Activated naive CD4-positive, alpha-beta T cell treated with anti-CD3 and anti-CD28 coated beads, Interleukin-2, amount 10 ng/mL, durations not matched to agents 7 days and 5 days (primary cell): ENCODE results near the gene IARS2.
"Not testable (repeated sequence)": the region's sequence is repeated elsewhere in the genome, so short reads cannot be mapped to it uniquely, and the experiment has no call there.

Experiments
- CTCF ChIA-PET: fragments of 350-600 bp; sonication (Branson Sonifier 250); formaldehyde crosslinking; loops from one replicate; lab custom pipeline; 2021; ENCODE audit warnings: antibody characterized with exemption; lab: Charles Lee
- DNase-seq: peaks from one replicate; pipeline ENCODE4 v3.0.0-alpha.2; 2020
- H3K27ac Mint-ChIP-seq: one replicate; pipeline ENCODE4 v1.8.0; 2021; ENCODE audit warnings: mild to moderate bottlenecking, moderate library complexity, mixed read lengths
- H3K27me3 Mint-ChIP-seq: one replicate; pipeline ENCODE4 v1.8.0; 2021; ENCODE audit warnings: mild to moderate bottlenecking, mixed read lengths
- H3K36me3 Mint-ChIP-seq: one replicate; pipeline ENCODE4 v1.8.0; 2021; ENCODE audit warnings: mixed read lengths
- H3K4me1 Mint-ChIP-seq: one replicate; pipeline ENCODE4 v1.8.0; 2021; ENCODE audit warnings: mixed read lengths
- H3K4me3 Mint-ChIP-seq: one replicate; pipeline ENCODE4 v1.8.0; 2021; ENCODE audit warnings: mild to moderate bottlenecking, moderate library complexity, mixed read lengths
- H3K9me3 Mint-ChIP-seq: one replicate; pipeline ENCODE4 v1.8.0; 2021; ENCODE audit warnings: mixed read lengths

Gene IARS2

DNA sequence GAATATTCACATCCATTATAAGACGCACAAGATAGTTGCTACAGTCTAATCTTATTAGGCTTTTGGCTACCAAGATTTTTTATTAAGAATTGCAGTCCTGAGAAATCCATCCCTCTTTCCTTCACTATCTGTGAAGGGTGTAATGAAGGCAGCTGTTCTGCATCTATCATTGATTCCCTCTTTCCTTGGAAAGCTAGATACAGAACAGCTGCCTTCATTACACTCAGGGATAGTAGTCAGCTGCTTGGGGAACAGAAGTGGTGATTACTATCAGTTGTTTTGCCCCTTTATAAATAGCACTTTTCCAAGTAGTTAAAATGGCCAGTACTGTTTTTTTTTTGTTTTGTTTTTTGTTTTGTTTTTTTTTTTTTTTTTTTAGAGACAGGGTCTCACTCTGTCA is 70.2 kb downstream of the IARS2 start:
- Mint-ChIP-seq H3K4me1 (peaks cover 2% of the 10 kb centered on the region), H3K9me3 (no peaks in the 10 kb centered on the region), H3K4me3 (no peak overlapping the region), H3K27ac (no peak overlapping the region), H3K27me3 (no peaks in the 10 kb centered on the region), H3K36me3 (peaks cover 40% of the 10 kb centered on the region)
- DNase-seq: no peak
- CTCF ChIA-PET: no interaction called here

DNA sequence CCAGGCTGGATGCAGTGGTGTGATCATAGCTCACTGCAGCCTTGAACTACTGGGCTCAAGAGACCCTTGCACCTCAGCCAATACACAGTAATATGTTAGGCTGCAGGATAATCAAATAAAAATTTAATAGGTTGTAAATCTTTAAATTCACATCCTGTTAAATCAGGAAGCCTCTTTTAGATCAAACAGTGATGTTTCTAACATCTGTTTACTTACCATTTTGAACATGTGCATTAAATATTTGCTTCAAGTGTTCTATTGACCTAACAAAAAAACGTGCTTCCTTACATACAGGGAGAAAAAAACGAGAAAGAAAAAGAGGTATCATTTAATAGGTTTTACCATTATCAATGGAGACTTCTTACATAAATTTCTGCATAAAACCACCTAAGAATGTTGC is 70.6 kb downstream of the IARS2 start:
- H3K4me3 Mint-ChIP-seq: no peak overlapping the region
- no peaks in the 10 kb centered on the region for H3K9me3 Mint-ChIP-seq
- CTCF ChIA-PET: no interaction called here
- no peak overlapping the region for H3K27ac Mint-ChIP-seq
- H3K4me1 Mint-ChIP-seq: peaks cover 2% of the 10 kb centered on the region
- no peaks in the 10 kb centered on the region for H3K27me3 Mint-ChIP-seq
- no peak for DNase-seq
- peaks cover 44% of the 10 kb centered on the region for H3K36me3 Mint-ChIP-seq

GRCh38 chr1:220166853-220167252 is 72.9 kb downstream of the IARS2 start:
- Mint-ChIP-seq H3K4me3 (no peak overlapping the region), H3K27me3 (no peaks in the 10 kb centered on the region), H3K9me3 (peaks cover 2% of the 10 kb centered on the region), H3K36me3 (peaks cover 48% of the 10 kb centered on the region), H3K27ac (no peak overlapping the region), H3K4me1 (no peaks in the 10 kb centered on the region)
- DNase-seq: no peak
- CTCF ChIA-PET: interaction anchor here (0.6 kb wide), 1 partner anchor 22 kb away, joined by 3 read pairs; no protein-coding TSS in a partner anchor

DNA sequence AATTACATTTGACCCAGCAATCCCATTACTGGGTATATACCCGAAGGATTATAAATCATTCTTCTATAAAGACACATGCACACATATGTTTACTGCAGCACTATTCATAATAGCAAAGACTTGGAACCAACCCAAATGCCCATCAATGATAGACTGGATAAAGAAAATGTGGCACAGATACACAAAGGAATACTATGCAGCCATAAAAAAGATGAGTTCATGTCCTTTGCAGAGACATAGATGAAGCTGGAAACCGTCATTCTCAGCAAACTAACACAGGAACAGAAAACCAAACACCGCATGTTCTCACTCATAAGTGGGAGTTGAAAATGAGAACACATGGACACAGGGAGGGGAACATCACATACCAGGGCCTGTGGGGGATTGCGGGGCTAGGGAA is 76.0 kb downstream of the IARS2 start:
- H3K9me3 Mint-ChIP-seq, CTCF ChIA-PET, H3K4me1 Mint-ChIP-seq, DNase-seq, H3K4me3 Mint-ChIP-seq, H3K27ac Mint-ChIP-seq, H3K27me3 Mint-ChIP-seq: not testable (repeated sequence)
- H3K36me3 Mint-ChIP-seq: peaks cover 53% of the 10 kb centered on the region

- H3K4me3 Mint-ChIP-seq: no peak overlapping the region
- no peaks in the 10 kb centered on the region for H3K4me1 Mint-ChIP-seq
- no peaks in the 10 kb centered on the region for H3K27me3 Mint-ChIP-seq
- H3K9me3 Mint-ChIP-seq: peaks cover 2% of the 10 kb centered on the region
- no peak overlapping the region for H3K27ac Mint-ChIP-seq
- peaks cover 58% of the 10 kb centered on the region for H3K36me3 Mint-ChIP-seq
- DNase-seq: no peak
- CTCF ChIA-PET: no interaction called here
These were observed 77.0 kb downstream of the IARS2 start for GRCh38 chr1:220170836-220171526.

DNA sequence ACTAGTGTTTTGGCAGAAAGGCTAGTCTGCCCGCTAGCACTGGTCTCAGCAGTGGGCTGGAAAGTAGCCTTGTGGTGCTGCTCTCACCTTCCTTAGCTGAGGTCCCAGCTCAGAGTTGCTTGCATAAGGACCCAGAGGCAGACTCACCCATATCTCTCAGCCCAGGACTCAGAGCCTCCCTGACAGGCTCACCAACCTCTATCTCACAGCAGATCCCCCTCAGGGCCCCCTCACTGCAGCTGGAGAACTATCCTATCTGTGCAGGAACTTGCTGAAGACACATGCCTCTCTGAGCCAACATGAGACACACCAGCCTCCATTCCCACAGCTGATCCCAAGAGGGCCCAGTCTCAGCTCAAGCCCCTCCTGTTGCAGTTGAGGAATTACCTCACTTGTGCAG is 82.6 kb downstream of the IARS2 start:
- Mint-ChIP-seq H3K27ac (no peak overlapping the region), H3K9me3 (no peaks in the 10 kb centered on the region), H3K4me1 (no peaks in the 10 kb centered on the region), H3K36me3 (peaks cover 58% of the 10 kb centered on the region), H3K4me3 (no peak overlapping the region), H3K27me3 (no peaks in the 10 kb centered on the region)
- CTCF ChIA-PET: interaction anchor here (1.1 kb wide), 1 partner anchor 25 kb away, joined by 5 read pairs; no protein-coding TSS in a partner anchor
- DNase-seq: no peak

DNA sequence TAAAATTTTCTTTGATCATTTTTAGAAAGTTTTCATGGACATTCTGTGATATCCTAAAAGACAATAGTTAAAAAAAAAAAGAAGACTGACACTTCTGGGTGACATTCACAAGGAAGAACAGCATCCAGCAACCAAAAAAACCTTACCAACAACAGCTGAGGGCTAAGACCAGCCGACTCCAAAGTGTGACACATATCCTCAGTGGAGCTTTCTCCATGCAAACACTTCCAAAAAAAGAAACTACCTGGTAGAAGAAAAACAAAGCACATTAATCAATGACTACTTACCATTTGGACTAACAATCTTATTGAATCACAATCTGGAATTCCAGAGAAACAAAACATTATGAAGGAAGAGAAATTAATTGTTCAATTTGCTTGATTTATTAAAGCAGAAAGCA is 88.2 kb downstream of the IARS2 start:
- Mint-ChIP-seq H3K9me3 (no peaks in the 10 kb centered on the region), H3K27ac (no peak overlapping the region), H3K36me3 (peaks cover 38% of the 10 kb centered on the region), H3K27me3 (no peaks in the 10 kb centered on the region), H3K4me3 (no peak overlapping the region), H3K4me1 (no peaks in the 10 kb centered on the region)
- no peak for DNase-seq
- CTCF ChIA-PET: interaction anchor here (1.3 kb wide), 1 partner anchor 9 kb away, joined by 7 read pairs; no protein-coding TSS in a partner anchor

DNA sequence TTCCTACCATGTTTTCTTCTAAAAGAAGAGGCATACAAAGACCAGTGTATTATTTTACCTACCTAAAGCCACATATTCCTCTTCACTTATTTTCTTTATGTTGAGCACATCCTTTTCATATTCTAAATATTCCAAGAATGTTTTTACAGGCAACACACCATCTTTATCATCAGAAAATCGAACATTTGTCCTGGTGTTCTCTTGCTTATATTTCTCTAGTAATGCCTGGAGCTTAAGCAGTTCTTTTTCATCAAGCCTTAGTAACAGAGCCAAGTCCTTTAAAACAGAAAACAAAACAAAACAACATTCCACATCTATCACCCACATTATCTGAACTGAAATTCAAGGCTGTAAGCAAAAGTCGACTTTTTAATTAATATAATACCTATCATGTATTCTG is 88.7 kb downstream of the IARS2 start:
- no peaks in the 10 kb centered on the region for H3K4me1 Mint-ChIP-seq
- H3K27ac Mint-ChIP-seq: no peak overlapping the region
- peaks cover 38% of the 10 kb centered on the region for H3K36me3 Mint-ChIP-seq
- no peak overlapping the region for H3K4me3 Mint-ChIP-seq
- no peak for DNase-seq
- H3K27me3 Mint-ChIP-seq: no peaks in the 10 kb centered on the region
- CTCF ChIA-PET: interaction anchor here (1.3 kb wide), 1 partner anchor 8 kb away, joined by 7 read pairs; no protein-coding TSS in a partner anchor
- H3K9me3 Mint-ChIP-seq: no peaks in the 10 kb centered on the region

DNA sequence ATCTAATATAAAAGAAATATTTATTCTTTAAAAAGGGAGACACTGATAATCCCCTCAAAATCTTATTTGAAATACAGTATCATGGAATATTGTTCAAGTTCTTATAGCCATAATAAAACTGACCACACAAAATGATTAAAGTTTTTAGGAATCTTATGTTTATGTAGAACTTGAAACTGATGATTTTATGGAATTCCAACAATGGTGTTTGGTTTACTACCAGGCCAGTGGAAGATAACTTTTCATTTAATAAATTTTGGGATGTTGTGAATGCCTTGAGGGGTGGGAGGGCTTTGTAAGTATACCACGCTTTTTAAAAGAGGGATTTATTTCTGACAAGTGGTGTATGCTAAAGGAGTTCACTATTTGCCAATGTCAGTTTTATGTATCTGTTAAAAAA is 90.6 kb downstream of the IARS2 start:
- no peaks in the 10 kb centered on the region for H3K4me1 Mint-ChIP-seq
- H3K27ac Mint-ChIP-seq: no peak overlapping the region
- no peaks in the 10 kb centered on the region for H3K27me3 Mint-ChIP-seq
- CTCF ChIA-PET: no interaction called here
- DNase-seq: no peak
- H3K36me3 Mint-ChIP-seq: peaks cover 37% of the 10 kb centered on the region
- no peak overlapping the region for H3K4me3 Mint-ChIP-seq
- H3K9me3 Mint-ChIP-seq: no peaks in the 10 kb centered on the region

GRCh38 chr1:220186752-220187151 is 92.8 kb downstream of the IARS2 start:
- CTCF ChIA-PET: interaction anchor here (0.8 to 1.5 kb wide), 4 partner anchors 26 to 588 kb away, joined by 3 to 7 read pairs (median 3); no protein-coding TSS in a partner anchor
- H3K4me3 Mint-ChIP-seq: no peak overlapping the region
- DNase-seq: no peak
- H3K27me3 Mint-ChIP-seq: no peaks in the 10 kb centered on the region
- H3K9me3 Mint-ChIP-seq: no peaks in the 10 kb centered on the region
- H3K27ac Mint-ChIP-seq: no peak overlapping the region
- no peaks in the 10 kb centered on the region for H3K4me1 Mint-ChIP-seq
- H3K36me3 Mint-ChIP-seq: peaks cover 28% of the 10 kb centered on the region

DNA sequence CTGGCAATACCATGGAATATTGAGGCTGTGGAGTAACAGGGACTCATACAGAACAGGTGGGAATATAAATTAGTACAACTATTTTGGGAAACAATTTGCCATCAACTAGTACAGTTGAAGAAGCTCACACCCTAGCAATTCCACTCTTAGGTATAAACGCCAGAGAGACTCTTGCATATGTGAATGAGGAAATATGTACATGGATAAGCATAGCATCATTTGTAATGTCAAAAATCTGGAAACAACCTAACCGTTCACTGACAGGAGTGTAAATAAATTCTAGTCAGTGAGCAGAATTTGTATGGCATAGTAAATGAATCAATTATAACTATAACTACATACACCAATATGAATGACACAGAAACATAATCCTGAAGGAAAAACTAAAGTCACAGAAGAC is 94.6 kb downstream of the IARS2 start:
- H3K9me3 Mint-ChIP-seq: no peaks in the 10 kb centered on the region
- CTCF ChIA-PET: interaction anchor here (0.8 to 1.5 kb wide), 2 partner anchors 25 to 30 kb away, joined by 3 read pairs; no protein-coding TSS in a partner anchor
- no peaks in the 10 kb centered on the region for H3K4me1 Mint-ChIP-seq
- no peaks in the 10 kb centered on the region for H3K27me3 Mint-ChIP-seq
- DNase-seq: no peak
- no peak overlapping the region for H3K4me3 Mint-ChIP-seq
- H3K27ac Mint-ChIP-seq: no peak overlapping the region
- peaks cover 34% of the 10 kb centered on the region for H3K36me3 Mint-ChIP-seq

DNA sequence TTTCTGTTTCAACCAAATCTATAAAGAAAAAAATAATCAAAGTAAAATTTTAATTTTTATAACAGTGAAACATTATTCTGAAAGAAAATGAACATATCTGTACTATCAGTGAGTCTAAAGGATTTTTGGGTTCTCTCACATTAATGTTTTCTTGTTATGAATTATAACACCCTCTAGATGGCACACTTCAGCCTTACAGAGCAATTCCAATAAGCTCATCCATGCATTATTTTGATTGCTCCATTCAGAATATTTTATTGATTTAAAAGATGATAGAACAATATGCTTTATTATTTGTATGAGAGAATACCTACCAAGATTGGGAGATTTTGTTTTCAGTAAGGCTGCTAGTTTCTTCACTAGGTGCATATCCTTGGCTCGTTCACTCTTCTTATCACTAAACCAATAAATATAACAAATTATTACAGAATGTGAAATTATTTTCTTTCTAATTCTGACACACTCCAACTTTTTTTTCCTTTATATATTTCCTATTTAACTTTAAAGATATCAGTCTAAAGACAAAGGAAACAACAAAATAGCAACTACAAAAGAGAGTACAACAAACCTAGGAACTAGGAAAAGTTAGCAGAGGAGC is 95.9 kb downstream of the IARS2 start:
- no peak overlapping the region for H3K4me3 Mint-ChIP-seq
- CTCF ChIA-PET: interaction anchor here (1.0 to 3.1 kb wide), 6 partner anchors 9 to 586 kb away, joined by 3 to 11 read pairs (median 4); no protein-coding TSS in a partner anchor
- no peak overlapping the region for H3K27ac Mint-ChIP-seq
- no peak for DNase-seq
- peaks cover 37% of the 10 kb centered on the region for H3K36me3 Mint-ChIP-seq
- H3K4me1 Mint-ChIP-seq: no peaks in the 10 kb centered on the region
- H3K9me3 Mint-ChIP-seq: no peaks in the 10 kb centered on the region
- no peaks in the 10 kb centered on the region for H3K27me3 Mint-ChIP-seq

GRCh38 chr1:220195701-220196100 is 101.8 kb downstream of the IARS2 start:
- H3K27ac Mint-ChIP-seq: no peak overlapping the region
- H3K4me1 Mint-ChIP-seq: no peaks in the 10 kb centered on the region
- H3K36me3 Mint-ChIP-seq: peaks cover 20% of the 10 kb centered on the region
- H3K27me3 Mint-ChIP-seq: no peaks in the 10 kb centered on the region
- H3K4me3 Mint-ChIP-seq: no peak overlapping the region
- CTCF ChIA-PET: no interaction called here
- no peaks in the 10 kb centered on the region for H3K9me3 Mint-ChIP-seq
- no peak for DNase-seq
